H1 (cell line): ENCODE measurements around the gene DDX47. TPM values are rescaled to one million over a fixed set of nuclear protein-coding genes. Genes with fewer than 3 reads are reported as not detected.
A peak's percentile ranks its signal among the peaks of the same experiment; 100 is the strongest.

Source experiments
- POLR2AphosphoS5 ChIP-seq: IDR thresholded peaks from 2 replicates; pipeline ENCODE4 v1.6.1; 2011; ENCODE audit warnings: low read depth, low read length
- RAD21 ChIP-seq, 2 experiments: IDR thresholded peaks in 1 of 2; conservative IDR thresholded peaks in 1 of 2; 2 replicates each; pipeline ENCODE4 v1.6.1; 2011; ENCODE audit warnings: low read depth in 2 of 2, low read length in 2 of 2, improper control_type of control experiment in 1 of 2, inconsistent platforms in 1 of 2, mild to moderate bottlenecking in 1 of 2, moderate library complexity in 1 of 2
- polyA plus RNA-seq, 7 experiments: library from polyadenylated mRNA; depleted of rRNA in 3 of 7; stranded (reverse) in 5 of 7; unstranded in 2 of 7; fragments of >200 nt in 5 of 7; fragments of 200-250 nt in 2 of 7; gene quantifications; 1 replicate in 5 of 7; 2 replicates in 1 of 7; 4 replicates in 1 of 7; pipeline versions ENCODE4 v1.2.1 to v1.2.3, GENCODE V29; 2011 to 2013; ENCODE audit warnings: missing spikeins in 2 of 7, mixed read lengths in 2 of 7
- total RNA-seq: library from RNA; stranded (reverse); fragmentation: NEBNext Ultra II Directional; extraction: Animal tissue kit (Norgen Biotek cat#: 25700); gene quantifications from 2 replicates; pipeline ENCODE4 v1.2.1, GENCODE V29; 2021

DDX47 gene
- total and polyA plus RNA-seq, 2 of the 8 experiments (the other 6 are each of a cell fraction or from before 2014, with no cell fraction given): 54.4 to 74.2 TPM

GRCh38 chr12:12788675-12789368, 24.3 kb upstream of the DDX47 start (continued):
- TF ChIP-seq POLR2AphosphoS5 (no peak), RAD21 (IDR thresholded peaks at IDR 0.05 in 1 of 2, conservative IDR thresholded peaks at IDR 0.05 in 1 of 2; ENCODE audit: low read depth in 2 of 2, low read length in 2 of 2) (peak; percentile 67 to 76)
